ENCODE data around the gene MXD4. TPM values are rescaled to one million over a fixed set of nuclear protein-coding genes. Genes with fewer than 3 reads are reported as not detected.

Gene MXD4
- total RNA-seq, 1 donor, result 44.9 TPM

DNA sequence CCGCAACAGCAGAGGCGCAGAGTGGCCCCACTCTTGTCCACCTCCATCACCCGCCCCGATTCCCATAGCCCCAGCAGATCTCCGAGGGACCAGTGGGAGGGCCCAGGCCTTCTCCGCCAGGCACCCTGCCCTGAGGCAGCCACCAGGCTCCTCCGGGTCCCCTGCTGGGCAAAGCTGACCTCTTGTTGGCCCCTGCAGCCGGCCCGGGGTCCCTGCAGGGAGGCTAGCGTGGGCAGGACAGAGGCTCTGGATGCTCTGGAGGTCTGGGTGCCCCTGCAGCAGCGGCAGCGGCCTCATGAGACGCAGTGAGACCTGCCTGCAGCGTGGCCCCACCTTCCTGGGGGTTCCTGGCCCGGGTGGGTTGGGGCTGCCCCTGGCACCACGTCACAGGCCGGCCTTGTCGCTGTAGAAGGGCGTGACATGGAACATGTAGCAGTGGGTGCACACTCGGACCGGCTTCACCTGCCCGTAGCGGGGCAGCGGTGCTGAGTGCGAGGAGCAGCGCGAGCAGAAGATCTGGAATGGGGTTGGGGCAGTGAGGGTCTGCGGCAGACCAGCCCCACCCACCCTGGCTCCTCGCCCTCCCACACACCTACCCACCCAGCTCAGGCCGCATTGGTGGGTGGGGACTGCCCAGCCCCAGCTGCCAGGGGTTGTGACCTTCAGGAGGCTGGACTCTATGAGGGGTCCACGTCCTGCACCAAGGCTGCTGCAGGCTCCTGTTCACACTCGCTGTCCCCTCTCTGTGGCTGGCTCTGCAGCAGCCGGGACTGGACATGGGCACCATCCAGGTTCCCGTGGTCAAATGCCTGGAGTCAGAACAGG lies 8.6 kb upstream of the MXD4 start:
- no peak for DNase-seq (ENCODE audit: low read depth)
- no peak overlapping the region for H3K4me3 ChIP-seq (ENCODE audit: low read depth, low read length)
- TF ChIP-seq, protein P1, sequence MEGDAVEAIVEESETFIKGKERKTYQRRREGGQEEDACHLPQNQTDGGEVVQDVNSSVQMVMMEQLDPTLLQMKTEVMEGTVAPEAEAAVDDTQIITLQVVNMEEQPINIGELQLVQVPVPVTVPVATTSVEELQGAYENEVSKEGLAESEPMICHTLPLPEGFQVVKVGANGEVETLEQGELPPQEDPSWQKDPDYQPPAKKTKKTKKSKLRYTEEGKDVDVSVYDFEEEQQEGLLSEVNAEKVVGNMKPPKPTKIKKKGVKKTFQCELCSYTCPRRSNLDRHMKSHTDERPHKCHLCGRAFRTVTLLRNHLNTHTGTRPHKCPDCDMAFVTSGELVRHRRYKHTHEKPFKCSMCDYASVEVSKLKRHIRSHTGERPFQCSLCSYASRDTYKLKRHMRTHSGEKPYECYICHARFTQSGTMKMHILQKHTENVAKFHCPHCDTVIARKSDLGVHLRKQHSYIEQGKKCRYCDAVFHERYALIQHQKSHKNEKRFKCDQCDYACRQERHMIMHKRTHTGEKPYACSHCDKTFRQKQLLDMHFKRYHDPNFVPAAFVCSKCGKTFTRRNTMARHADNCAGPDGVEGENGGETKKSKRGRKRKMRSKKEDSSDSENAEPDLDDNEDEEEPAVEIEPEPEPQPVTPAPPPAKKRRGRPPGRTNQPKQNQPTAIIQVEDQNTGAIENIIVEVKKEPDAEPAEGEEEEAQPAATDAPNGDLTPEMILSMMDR (IDR thresholded peaks at IDR 0.05; ENCODE audit: insufficient read depth, low read depth, low read length), result no peak

DNA sequence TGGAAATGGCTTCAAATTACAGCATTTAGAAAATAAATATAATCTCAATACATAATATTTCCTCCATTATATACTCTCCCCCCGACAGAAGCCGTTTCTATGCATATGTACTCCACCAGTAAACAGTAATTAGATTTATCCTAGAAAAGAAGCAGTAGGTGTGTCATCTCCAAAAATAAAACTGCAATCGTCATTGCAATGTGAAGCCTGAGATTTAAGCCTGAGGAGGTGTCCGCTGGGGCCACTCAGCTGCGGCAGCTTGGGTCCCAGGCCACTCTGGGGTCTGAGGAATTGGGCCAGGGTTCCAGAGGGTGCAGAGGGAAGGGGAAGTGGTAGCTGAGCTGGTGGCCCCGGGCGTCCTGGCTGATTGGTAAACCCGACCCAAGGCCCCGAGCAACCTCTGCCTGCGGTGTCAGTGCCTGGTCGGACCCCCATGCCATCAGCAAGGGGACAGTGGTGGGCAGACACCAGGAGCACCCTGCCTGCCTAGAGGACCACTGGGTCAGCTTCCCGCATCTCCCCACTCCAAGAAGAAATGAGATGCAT lies 7.8 kb upstream of the MXD4 start:
- DNase-seq (ENCODE audit: low read depth), result no peak
- TF ChIP-seq, protein P1 (IDR thresholded peaks at IDR 0.05; ENCODE audit: insufficient read depth, low read depth, low read length), result no peak
- no peak overlapping the region for H3K4me3 ChIP-seq (ENCODE audit: low read depth, low read length)

DNA sequence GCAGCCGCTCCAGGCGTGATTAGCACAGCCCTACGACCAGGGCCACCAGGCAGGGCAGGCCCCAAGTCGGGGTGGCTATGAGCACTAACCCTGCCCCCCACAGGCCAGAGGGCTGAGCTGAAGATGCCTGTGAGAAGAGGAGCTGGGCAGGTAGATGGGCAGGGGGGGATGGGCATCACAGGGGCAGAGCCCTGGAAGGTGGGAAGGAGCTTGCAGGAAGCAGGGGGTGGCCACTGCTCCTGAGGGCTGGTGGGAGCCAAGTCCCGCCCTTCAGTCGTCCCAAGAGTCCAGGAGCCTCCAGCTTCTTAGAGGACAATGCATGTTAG lies 7.3 kb upstream of the MXD4 start:
- TF ChIP-seq, protein P1 (IDR thresholded peaks at IDR 0.05; ENCODE audit: insufficient read depth, low read depth, low read length), result no peak

DNA sequence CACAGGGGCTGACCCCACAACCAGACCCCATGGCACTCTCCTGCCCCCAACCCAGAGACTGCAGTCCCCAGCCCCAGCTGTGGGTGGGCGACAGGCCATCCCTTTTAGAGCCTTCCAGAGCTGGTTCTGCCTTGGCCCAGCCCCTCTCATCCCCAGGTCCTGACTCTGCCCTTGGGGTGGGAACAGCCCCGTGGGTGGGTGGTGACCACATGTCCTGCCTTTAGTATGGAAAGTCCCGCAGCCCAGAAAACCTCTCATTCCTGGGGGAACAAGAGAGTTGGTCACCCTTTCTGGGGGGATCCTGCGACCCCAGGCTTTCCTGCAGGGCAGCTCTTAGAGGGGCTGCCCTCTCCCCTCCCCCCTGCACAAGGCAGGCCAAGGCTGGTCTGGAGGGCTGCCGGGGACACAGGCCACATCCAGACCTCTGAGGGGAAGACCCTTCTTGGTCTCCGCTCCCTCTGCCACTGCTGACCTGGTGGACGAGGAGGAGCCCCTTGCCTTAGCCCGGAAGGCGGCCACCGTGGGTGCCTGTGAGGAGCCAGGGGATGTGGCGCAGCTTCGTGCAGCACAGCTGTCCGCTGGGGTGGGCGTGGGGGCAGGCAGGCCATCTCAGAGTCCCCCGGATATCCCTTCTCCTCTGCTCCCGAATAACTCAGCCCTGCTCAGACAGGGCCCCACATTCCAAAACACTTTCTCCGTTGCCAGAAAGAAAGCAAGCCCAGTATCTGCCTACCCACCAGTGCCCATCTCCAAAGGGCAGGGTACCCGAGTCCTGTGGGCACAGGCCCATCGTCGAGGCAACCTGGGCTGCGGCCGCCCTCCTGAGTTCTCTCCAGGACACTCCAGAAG lies 6.7 kb upstream of the MXD4 start:
- DNase-seq (ENCODE audit: low read depth), result no peak
- no peak overlapping the region for H3K4me3 ChIP-seq (ENCODE audit: low read depth, low read length)
- TF ChIP-seq, protein P1 (IDR thresholded peaks at IDR 0.05; ENCODE audit: insufficient read depth, low read depth, low read length), result no peak

More for the DNA sequence above, 7.3 kb upstream of the MXD4 start:
- DNase-seq (ENCODE audit: low read depth), result no peak
- H3K4me3 ChIP-seq (ENCODE audit: low read depth, low read length), result no peak overlapping the region

DNA sequence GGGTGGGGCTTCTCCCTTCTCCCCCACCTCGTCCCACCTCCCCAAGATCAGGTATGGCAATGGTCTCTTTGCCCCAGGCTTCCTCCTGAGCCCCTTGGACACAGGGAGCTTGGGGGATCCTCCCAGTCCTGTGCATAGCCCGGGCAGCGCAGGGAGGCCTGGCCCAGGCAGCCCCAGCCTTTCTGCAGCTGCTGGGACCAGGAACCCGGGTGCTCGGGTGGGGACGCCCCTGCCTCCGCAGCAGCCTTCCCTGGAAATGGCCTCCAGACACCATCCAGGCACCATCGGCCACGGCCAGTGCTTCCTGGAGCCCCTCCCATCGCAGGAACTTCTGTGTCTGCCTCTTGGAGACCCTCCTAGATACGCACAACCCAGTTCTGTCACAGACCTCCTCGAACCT lies 5.9 kb upstream of the MXD4 start:
- TF ChIP-seq, protein P1 (IDR thresholded peaks at IDR 0.05; ENCODE audit: insufficient read depth, low read depth, low read length), result no peak
- no peak for DNase-seq (ENCODE audit: low read depth)
- H3K4me3 ChIP-seq (ENCODE audit: low read depth, low read length), result no peak overlapping the region

DNA sequence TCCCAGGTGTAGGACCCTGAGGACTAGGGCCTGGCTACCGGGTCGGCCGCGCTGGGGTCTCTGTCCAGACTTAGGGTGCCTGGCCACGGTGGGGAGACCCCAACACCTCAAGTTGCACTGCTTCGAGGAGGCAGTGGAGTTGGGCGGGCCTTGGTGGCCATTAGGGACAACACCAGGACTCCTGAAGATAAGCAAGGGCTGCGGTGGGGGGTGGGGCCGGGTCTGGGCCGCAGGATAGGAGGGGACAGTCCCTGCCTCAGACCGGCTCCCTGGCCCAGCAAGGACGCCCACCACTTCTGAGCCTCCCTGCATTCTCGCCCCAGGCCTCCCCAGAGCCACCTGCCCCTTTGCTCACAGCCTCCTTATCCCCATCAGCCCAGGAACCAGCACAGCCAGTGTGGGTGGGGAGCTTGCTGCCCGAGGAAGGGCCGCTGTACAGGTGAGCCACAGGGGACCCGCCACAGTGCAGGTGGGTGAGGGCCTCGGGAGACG lies 5.5 kb upstream of the MXD4 start:
- DNase-seq (ENCODE audit: low read depth), result no peak
- H3K4me3 ChIP-seq (ENCODE audit: low read depth, low read length), result no peak overlapping the region
- TF ChIP-seq, protein P1 (IDR thresholded peaks at IDR 0.05; ENCODE audit: insufficient read depth, low read depth, low read length), result no peak

All from fibroblast of villous mesenchyme (primary cell).